Activated CD4-positive, alpha-beta T cell treated with anti-CD3 and anti-CD28 coated beads, Interleukin-2, Interleukin-4, amounts not matched to agents 100 ng/mL and 50 ng/mL, durations not matched to agents 16 hours and 8 hours (primary cell): ENCODE data around the gene LGALS1.

Source experiments
- DNase-seq: peaks from one replicate; pipeline ENCODE4 v3.0.0-alpha.2; 2020; ENCODE audit warnings: low spot score

The LGALS1 gene

GRCh38 chr22:37662039-37662438 is 13.4 kb upstream of the LGALS1 start:
- DNase-seq, result no peak

- DNase-seq, result no peak
Observed at GRCh38 chr22:37663521-37664140, 11.8 kb upstream of the LGALS1 start.

- DNase-seq, result no peak
Observed at GRCh38 chr22:37664249-37665101, 11.0 kb upstream of the LGALS1 start.

- DNase-seq, result no peak
Observed at GRCh38 chr22:37665487-37665886, 9.9 kb upstream of the LGALS1 start.

GRCh38 chr22:37669586-37669985 is 5.8 kb upstream of the LGALS1 start:
- DNase-seq, result no peak

- DNase-seq, result no peak
Observed at GRCh38 chr22:37672206-37672919, 3.1 kb upstream of the LGALS1 start.

GRCh38 chr22:37672920-37673455 is 2.4 kb upstream of the LGALS1 start:
- DNase-seq, result no peak

GRCh38 chr22:37674248-37674647 is 1.2 kb upstream of the LGALS1 start:
- no peak for DNase-seq

GRCh38 chr22:37675930-37676735 is 697 bp downstream of the LGALS1 start:
- DNase-seq, result no peak

GRCh38 chr22:37676736-37677492 is 1.5 kb downstream of the LGALS1 start:
- peak; percentile 94 for DNase-seq

- DNase-seq, result no peak
Observed at GRCh38 chr22:37677493-37677974, 2.1 kb downstream of the LGALS1 start.

- no peak for DNase-seq
Observed at GRCh38 chr22:37678372-37678771, 2.9 kb downstream of the LGALS1 start.

- DNase-seq, result no peak
Observed at GRCh38 chr22:37679670-37680069, 4.2 kb downstream of the LGALS1 start.

GRCh38 chr22:37680191-37680851 is 4.9 kb downstream of the LGALS1 start:
- DNase-seq, result no peak

GRCh38 chr22:37681001-37681424 is 5.6 kb downstream of the LGALS1 start:
- DNase-seq, result no peak

GRCh38 chr22:37681556-37682049 is 6.2 kb downstream of the LGALS1 start:
- peak; percentile 83 for DNase-seq

- no peak for DNase-seq
Observed at GRCh38 chr22:37684803-37685615, 9.6 kb downstream of the LGALS1 start.

- peak; percentile 82 for DNase-seq
Observed at GRCh38 chr22:37686002-37686982, 10.9 kb downstream of the LGALS1 start, which contains the start of gene NOL12. Gene NOL12, plus strand, starts transcription at chr22:37686343. Its CDS starts 50 bp downstream, at chr22:37686393.
